Neural cell (in vitro differentiated cells): ENCODE results near the gene SLC1A3. TPM values are rescaled to one million over a fixed set of nuclear protein-coding genes. Genes with fewer than 3 reads are reported as not detected.

Source experiments
- H2AFZ ChIP-seq: fragments of 200-600, 300-800 bp; sonication (generic), shearing (Covaris generic); 2 replicates; pipeline ENCODE4 v1.6.0; 2014; ENCODE audit warnings: low read depth, mild to moderate bottlenecking, antibody characterized with exemption, low read length, moderate library complexity
- H3F3A ChIP-seq: fragments of 200-600 bp; shearing (Covaris generic); 2 replicates; pipeline ENCODE4 v1.6.1; 2016; ENCODE audit warnings: mild to moderate bottlenecking, moderate library complexity, mixed read lengths, antibody characterized with exemption, low read length; ENCODE audit not compliant: insufficient read depth, poor library complexity, severe bottlenecking
- H3K27ac ChIP-seq: fragments of 200-600, 300-800 bp; sonication (generic), shearing (Covaris generic); 2 replicates; pipeline ENCODE4 v1.5.1; 2014; ENCODE audit warnings: mild to moderate bottlenecking, low read length, moderate library complexity
- H3K27me3 ChIP-seq: fragments of 300-800, 200-600 bp; sonication (generic), shearing (Covaris generic); 2 replicates; pipeline ENCODE4 v1.6.0; 2014; ENCODE audit warnings: mild to moderate bottlenecking, low read depth, low read length, moderate library complexity; ENCODE audit not compliant: insufficient read depth
- H3K36me3 ChIP-seq: fragments of 300-800, 200-600 bp; sonication (generic), shearing (Covaris generic); 2 replicates; pipeline ENCODE4 v1.5.1; 2014; ENCODE audit warnings: mild to moderate bottlenecking, antibody characterized with exemption, low read length, moderate library complexity; ENCODE audit not compliant: insufficient read depth
- H3K4me2 ChIP-seq: fragments of 300-800, 200-600 bp; sonication (generic), shearing (Covaris generic); 2 replicates; pipeline ENCODE4 v1.6.0; 2014; ENCODE audit warnings: mild to moderate bottlenecking, low read length
- H3K4me3 ChIP-seq: fragments of 300-800, 200-600 bp; sonication (generic), shearing (Covaris generic); 2 replicates; pipeline ENCODE4 v1.5.1; 2014; ENCODE audit warnings: mild to moderate bottlenecking, low read length, moderate library complexity
- H3K79me2 ChIP-seq: fragments of 200-600 bp; shearing (Covaris generic); replicated peaks from 2 replicates; pipeline ENCODE4 v1.6.0; 2014; ENCODE audit warnings: mild to moderate bottlenecking, low read length, moderate library complexity; ENCODE audit not compliant: insufficient read depth
- H3K9ac ChIP-seq: fragments of 300-800, 200-600 bp; sonication (generic), shearing (Covaris generic); 2 replicates; pipeline ENCODE4 v1.6.1; 2016; ENCODE audit warnings: mild to moderate bottlenecking, low read length, mixed read lengths
- H3K9me2 ChIP-seq: fragments of 200-600 bp; shearing (Covaris generic); 2 replicates; pipeline ENCODE4 v1.6.1; 2016; ENCODE audit warnings: mild to moderate bottlenecking, low read length, mixed read lengths; ENCODE audit not compliant: insufficient read depth
- H3K9me3 ChIP-seq: fragments of 200-600, 300-800 bp; sonication (generic), shearing (Covaris generic); 2 replicates; pipeline ENCODE4 v1.6.1; 2016; ENCODE audit warnings: mild to moderate bottlenecking, mixed run types, low read length, moderate library complexity, mixed read lengths
- H4K20me1 ChIP-seq: fragments of 200-600 bp; shearing (Covaris generic); 2 replicates; pipeline ENCODE4 v1.6.1; 2016; ENCODE audit warnings: mild to moderate bottlenecking, mixed run types; ENCODE audit not compliant: insufficient read depth
- EP300 ChIP-seq: fragments of 450-650 bp; conservative IDR thresholded peaks from 2 replicates; pipeline ENCODE4 v1.6.1; 2014; ENCODE audit warnings: antibody characterized with exemption, mild to moderate bottlenecking, moderate library complexity; ENCODE audit not compliant: poor library complexity, severe bottlenecking
- EZH2 ChIP-seq: fragments of 200-600, 300-800 bp; shearing (Covaris generic), sonication (generic); IDR thresholded peaks from 2 replicates; pipeline ENCODE4 v1.6.1; 2014; ENCODE audit warnings: antibody characterized with exemption, low read length, borderline replicate concordance, mild to moderate bottlenecking; ENCODE audit not compliant: insufficient read depth, poor library complexity, severe bottlenecking
- MXI1 ChIP-seq: fragments of 450-650 bp; conservative IDR thresholded peaks from 2 replicates; pipeline ENCODE4 v1.6.1; 2014; ENCODE audit warnings: antibody characterized with exemption, mild to moderate bottlenecking; ENCODE audit not compliant: poor library complexity, severe bottlenecking
- POLR2AphosphoS5 ChIP-seq: IDR thresholded peaks from 2 replicates; pipeline ENCODE4 v1.6.1; 2012
- RAD21 ChIP-seq: fragments of 450-650 bp; conservative IDR thresholded peaks from 2 replicates; pipeline ENCODE4 v1.6.1; 2014; ENCODE audit warnings: antibody characterized with exemption, mild to moderate bottlenecking, moderate library complexity
- SMC3 ChIP-seq: fragments of 450-650 bp; conservative IDR thresholded peaks from 2 replicates; pipeline ENCODE4 v1.6.1; 2014; ENCODE audit warnings: antibody characterized with exemption, mild to moderate bottlenecking, moderate library complexity; ENCODE audit not compliant: poor library complexity
- TAF1 ChIP-seq: IDR thresholded peaks from 2 replicates; pipeline ENCODE4 v1.6.1; 2012; ENCODE audit warnings: low read depth
- polyA plus RNA-seq: library from polyadenylated mRNA; depleted of rRNA; stranded (reverse); fragments of >200 nt; gene quantifications from 2 replicates; pipeline ENCODE4 v1.2.3, GENCODE V29; 2014
- TF ChIP-seq, protein P1 (sequence below): fragments of 450-650 bp; IDR thresholded peaks from 2 replicates; pipeline ENCODE4 v1.5.1; 2014; ENCODE audit warnings: antibody characterized with exemption, mild to moderate bottlenecking, moderate library complexity; ENCODE audit not compliant: poor library complexity, severe bottlenecking
- TF ChIP-seq, protein P2 (sequence below): IDR thresholded peaks from 2 replicates; pipeline ENCODE4 v1.6.1; 2012; ENCODE audit warnings: borderline replicate concordance

The SLC1A3 gene
- polyA plus RNA-seq, 1 donor from 2014 or later, result 1.9 TPM

DNA sequence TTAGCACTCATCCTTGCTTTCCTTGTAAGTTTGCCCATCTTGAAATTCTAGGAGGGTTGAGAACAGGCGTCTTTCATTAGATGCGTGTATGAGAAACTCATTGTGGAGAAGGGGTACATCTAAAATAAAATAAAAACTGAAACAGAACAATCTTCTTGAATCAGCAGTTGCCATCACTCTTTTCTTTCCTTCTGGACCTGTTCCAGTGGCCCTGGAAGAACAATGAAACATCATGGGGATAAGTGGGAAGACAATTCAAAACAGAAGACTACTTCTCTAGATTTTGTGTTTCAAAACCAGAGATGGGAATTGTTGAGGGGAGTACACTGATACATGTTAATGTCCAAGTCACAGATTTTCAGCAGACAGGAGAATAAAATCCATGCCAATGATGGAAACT, 59.9 kb downstream of the SLC1A3 start:
- Histone ChIP-seq H3K4me3 (no peak overlapping the region), H4K20me1 (no peaks in the 10 kb centered on the region), H3K27ac (no peak overlapping the region), H3F3A (no peaks in the 10 kb centered on the region), H3K79me2 (no peaks in the 10 kb centered on the region), H3K36me3 (no peaks in the 10 kb centered on the region), H3K9me2 (no peaks in the 10 kb centered on the region), H3K9me3 (no peaks in the 10 kb centered on the region), H2AFZ (no peak overlapping the region), H3K4me2 (no peak overlapping the region), H3K9ac (no peak overlapping the region), H3K27me3 (no peaks in the 10 kb centered on the region)
- TF ChIP-seq RAD21 (no peak), EP300 (no peak), SMC3 (no peak), EZH2 (no peak), MXI1 (no peak), TAF1 (no peak), POLR2AphosphoS5 (no peak)
- TF ChIP-seq, protein P1, sequence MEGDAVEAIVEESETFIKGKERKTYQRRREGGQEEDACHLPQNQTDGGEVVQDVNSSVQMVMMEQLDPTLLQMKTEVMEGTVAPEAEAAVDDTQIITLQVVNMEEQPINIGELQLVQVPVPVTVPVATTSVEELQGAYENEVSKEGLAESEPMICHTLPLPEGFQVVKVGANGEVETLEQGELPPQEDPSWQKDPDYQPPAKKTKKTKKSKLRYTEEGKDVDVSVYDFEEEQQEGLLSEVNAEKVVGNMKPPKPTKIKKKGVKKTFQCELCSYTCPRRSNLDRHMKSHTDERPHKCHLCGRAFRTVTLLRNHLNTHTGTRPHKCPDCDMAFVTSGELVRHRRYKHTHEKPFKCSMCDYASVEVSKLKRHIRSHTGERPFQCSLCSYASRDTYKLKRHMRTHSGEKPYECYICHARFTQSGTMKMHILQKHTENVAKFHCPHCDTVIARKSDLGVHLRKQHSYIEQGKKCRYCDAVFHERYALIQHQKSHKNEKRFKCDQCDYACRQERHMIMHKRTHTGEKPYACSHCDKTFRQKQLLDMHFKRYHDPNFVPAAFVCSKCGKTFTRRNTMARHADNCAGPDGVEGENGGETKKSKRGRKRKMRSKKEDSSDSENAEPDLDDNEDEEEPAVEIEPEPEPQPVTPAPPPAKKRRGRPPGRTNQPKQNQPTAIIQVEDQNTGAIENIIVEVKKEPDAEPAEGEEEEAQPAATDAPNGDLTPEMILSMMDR, result no peak
- TF ChIP-seq, protein P2, sequence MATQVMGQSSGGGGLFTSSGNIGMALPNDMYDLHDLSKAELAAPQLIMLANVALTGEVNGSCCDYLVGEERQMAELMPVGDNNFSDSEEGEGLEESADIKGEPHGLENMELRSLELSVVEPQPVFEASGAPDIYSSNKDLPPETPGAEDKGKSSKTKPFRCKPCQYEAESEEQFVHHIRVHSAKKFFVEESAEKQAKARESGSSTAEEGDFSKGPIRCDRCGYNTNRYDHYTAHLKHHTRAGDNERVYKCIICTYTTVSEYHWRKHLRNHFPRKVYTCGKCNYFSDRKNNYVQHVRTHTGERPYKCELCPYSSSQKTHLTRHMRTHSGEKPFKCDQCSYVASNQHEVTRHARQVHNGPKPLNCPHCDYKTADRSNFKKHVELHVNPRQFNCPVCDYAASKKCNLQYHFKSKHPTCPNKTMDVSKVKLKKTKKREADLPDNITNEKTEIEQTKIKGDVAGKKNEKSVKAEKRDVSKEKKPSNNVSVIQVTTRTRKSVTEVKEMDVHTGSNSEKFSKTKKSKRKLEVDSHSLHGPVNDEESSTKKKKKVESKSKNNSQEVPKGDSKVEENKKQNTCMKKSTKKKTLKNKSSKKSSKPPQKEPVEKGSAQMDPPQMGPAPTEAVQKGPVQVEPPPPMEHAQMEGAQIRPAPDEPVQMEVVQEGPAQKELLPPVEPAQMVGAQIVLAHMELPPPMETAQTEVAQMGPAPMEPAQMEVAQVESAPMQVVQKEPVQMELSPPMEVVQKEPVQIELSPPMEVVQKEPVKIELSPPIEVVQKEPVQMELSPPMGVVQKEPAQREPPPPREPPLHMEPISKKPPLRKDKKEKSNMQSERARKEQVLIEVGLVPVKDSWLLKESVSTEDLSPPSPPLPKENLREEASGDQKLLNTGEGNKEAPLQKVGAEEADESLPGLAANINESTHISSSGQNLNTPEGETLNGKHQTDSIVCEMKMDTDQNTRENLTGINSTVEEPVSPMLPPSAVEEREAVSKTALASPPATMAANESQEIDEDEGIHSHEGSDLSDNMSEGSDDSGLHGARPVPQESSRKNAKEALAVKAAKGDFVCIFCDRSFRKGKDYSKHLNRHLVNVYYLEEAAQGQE, result no peak

DNA sequence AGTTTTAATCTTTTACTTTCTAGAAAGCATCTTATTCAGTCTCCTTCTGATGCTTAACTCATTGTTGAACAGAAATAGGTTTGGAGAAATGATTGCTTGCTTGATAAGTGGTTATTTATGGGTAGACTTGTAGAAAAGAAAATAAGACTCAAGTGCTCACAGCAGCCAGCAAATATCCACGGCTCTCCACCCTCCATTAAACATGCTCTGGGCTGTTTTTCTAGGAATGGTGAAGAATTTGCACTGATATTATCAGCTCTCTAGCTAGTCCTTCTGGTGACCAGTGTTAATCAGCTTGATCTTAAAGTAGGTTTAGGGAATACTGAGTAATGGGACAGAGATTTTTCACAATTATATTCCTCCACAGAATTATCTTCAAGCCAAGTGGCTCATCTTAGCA, 60.6 kb downstream of the SLC1A3 start:
- Histone ChIP-seq H3K27me3 (no peaks in the 10 kb centered on the region), H3K4me3 (no peak overlapping the region), H3F3A (no peaks in the 10 kb centered on the region), H3K9me3 (no peaks in the 10 kb centered on the region), H3K9me2 (no peaks in the 10 kb centered on the region), H4K20me1 (no peaks in the 10 kb centered on the region), H3K4me2 (no peak overlapping the region), H3K79me2 (no peaks in the 10 kb centered on the region), H3K36me3 (no peaks in the 10 kb centered on the region), H3K27ac (no peak overlapping the region), H3K9ac (no peak overlapping the region), H2AFZ (no peak overlapping the region)
- no peak for TF ChIP-seq SMC3

DNA sequence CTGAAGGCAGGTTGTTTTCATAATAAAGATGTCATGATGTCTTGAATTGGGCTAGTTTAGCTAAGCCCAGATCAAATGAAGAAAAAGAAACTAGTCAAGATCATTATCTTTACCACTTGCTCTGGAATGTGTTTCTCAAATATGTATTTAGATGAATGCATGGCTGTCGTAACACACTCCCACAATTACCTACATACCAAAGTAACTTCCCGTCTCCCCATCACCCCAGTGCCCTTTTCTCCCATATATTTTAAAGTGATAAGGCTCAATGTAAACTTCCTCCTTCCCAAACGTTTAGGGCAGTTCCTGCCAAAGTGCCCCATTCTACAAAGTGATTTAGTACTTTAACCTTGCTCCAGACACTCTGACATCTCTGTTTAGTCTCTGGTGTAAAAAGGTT, 61.4 kb downstream of the SLC1A3 start:
- TF ChIP-seq RAD21, result no peak
- TF ChIP-seq, protein P2, result no peak
- no peak for TF ChIP-seq MXI1
- no peak for TF ChIP-seq SMC3
- TF ChIP-seq EP300, result no peak
- TF ChIP-seq EZH2, result no peak
- TF ChIP-seq POLR2AphosphoS5, result no peak
- no peak for TF ChIP-seq TAF1
- TF ChIP-seq, protein P1, result no peak
- Histone ChIP-seq H3K27ac (no peak overlapping the region), H3K79me2 (no peaks in the 10 kb centered on the region)

More for the DNA sequence above, 61.4 kb downstream of the SLC1A3 start:
- H2AFZ ChIP-seq, result no peak overlapping the region
- H3K4me2 ChIP-seq, result no peak overlapping the region
- H4K20me1 ChIP-seq, result no peaks in the 10 kb centered on the region
- H3K36me3 ChIP-seq, result no peaks in the 10 kb centered on the region
- H3K9me3 ChIP-seq, result no peaks in the 10 kb centered on the region
- H3F3A ChIP-seq, result no peaks in the 10 kb centered on the region
- no peak overlapping the region for H3K9ac ChIP-seq
- H3K27me3 ChIP-seq, result no peaks in the 10 kb centered on the region
- H3K9me2 ChIP-seq, result no peaks in the 10 kb centered on the region
- no peak overlapping the region for H3K4me3 ChIP-seq
